Measurements from ENCODE around the gene EML5. TPM values are rescaled to one million over a fixed set of nuclear protein-coding genes. Genes with fewer than 3 reads are reported as not detected.
A peak's percentile ranks its signal among the peaks of the same experiment; 100 is the strongest.
"Not testable (repeated sequence)": the region's sequence is repeated elsewhere in the genome, so short reads cannot be mapped to it uniquely, and the experiment has no call there.

The EML5 gene
- not detected in 2 replicates for total RNA-seq (2014; rRNA removed; shearing (Covaris generic))

DNA sequence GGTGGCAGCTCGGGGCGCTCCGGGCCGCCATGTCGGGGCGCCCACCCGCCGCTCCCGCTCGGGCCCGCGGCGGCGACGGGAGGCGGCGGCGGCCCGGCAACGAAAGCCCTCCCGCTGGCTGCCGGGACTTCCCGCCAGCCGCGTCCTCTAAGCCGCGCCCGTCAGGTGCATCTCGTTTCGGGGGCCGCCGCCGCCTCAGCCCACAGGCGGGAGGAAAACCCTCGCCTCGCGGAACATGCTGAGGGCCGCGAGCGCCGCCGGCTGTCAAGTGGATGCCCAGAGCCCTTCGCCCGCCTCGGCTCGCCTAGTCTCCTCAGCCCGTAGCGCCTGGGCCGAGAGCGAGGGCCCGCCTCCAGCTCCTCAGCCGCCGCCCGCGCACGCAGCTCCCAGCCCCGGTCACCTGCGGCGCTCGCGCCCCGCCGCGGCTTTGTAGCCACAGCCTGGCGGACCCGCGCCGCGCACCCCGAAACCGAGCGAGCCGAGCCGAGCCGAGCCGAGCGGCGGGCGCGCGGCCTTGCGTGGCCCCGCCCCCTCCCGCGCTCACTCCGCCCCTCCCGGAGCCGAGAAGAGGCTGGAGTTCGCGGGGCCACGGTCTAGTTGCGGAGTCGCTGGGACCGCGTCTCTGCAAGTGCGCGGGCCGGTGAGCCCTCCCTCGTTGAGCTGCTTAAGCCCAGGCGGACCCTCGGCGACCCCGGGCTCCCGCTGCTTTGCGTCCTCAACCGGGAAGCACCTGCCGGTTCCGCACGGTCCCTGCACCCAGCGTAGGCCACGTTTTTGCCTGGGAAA is at the start of gene EML5:
Gene EML5 (minus strand): TSS at position 481 of the 786 bp plus-strand sequence. CDS start 450 bp downstream, at position 31.
- in situ Hi-C loops (cut with HindIII; ENCODE audit: low sequenced_read_pairs) = no loop called here
- DNase-seq (ENCODE audit: low spot score) = peak; percentile 88

DNA sequence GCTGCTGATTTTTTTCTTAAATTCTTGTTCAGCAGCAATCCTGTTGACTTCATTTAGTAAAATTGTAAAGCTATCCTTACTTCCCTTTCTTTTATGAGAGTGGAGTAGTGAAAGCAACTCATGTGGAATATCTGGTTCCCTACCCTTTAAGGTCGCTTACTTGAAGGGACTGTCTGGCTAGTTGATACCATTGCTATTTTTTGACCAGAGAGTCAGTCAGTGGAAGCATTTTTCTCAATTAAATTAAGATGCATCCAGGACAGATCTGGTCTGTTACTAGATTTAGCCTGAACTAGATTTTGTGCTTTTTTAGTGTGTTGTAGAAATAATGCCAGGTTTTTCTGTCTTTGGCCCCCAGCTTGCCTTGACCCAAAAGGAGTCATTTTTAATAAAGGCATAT is 49.7 kb upstream of the EML5 start:
- in situ Hi-C loops (cut with HindIII; ENCODE audit: low sequenced_read_pairs) = no loop called here
- DNase-seq (ENCODE audit: low spot score) = no peak

DNA sequence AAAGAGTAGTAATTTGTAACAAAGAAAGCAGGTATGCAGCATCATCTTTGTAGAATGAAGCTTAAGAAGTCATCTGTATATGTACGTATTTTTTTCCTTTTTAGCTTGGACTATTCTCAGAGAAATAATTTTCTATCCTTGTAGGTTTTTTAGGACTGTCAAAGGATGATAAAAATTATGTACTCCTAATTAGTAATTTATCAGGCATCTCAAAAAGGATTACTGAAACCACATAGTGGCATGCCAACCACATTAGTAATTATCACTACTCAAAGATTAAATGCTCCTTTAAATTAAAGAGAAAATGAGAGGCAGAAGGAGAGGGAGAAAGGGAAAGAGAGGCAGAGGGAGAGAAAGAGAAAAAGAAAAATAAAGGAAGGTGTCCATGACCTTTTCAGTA is 49.0 kb upstream of the EML5 start:
- DNase-seq (ENCODE audit: low spot score) = no peak
- in situ Hi-C loops (cut with HindIII; ENCODE audit: low sequenced_read_pairs) = no loop called here

DNA sequence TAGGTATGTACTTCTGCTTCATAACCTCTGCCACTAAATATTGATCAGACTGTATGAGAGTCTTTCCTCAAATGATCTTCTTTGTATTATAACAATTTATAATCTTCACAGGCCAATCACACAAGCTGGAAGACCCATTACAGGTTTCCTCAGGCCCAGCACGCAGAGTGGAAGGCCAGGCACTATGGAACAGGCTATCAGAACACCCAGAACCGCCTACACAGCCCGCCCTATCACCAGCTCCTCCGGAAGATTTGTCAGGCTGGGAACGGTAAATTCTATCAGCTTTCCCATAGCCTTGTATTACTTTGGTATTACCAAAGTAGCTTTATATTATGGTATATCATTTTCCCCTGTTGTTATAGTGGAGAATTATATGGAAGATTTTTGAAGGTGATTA is 48.2 kb upstream of the EML5 start:
- in situ Hi-C loops (cut with HindIII; ENCODE audit: low sequenced_read_pairs) = no loop called here
- no peak for DNase-seq (ENCODE audit: low spot score)

DNA sequence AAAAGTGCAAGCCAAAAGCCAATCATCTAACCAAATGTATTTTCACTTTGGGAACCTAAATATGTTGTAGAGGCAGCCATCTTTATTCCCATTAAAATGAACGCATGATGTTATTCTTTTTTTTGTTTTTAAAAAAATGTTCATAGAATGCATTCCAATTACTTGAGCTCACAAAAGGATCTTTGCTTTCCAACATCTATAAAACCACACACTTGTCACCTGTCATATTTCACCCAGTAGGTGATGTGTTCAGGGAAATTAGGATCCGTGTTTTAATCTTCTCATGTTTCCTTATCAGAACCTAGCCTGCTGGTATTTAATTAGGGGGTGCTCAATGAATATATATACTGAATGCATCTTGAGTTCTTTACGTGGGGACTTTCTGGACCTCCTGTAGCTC is 45.3 kb upstream of the EML5 start:
- no peak for DNase-seq (ENCODE audit: low spot score)
- in situ Hi-C loops (cut with HindIII; ENCODE audit: low sequenced_read_pairs) = no loop called here

DNA sequence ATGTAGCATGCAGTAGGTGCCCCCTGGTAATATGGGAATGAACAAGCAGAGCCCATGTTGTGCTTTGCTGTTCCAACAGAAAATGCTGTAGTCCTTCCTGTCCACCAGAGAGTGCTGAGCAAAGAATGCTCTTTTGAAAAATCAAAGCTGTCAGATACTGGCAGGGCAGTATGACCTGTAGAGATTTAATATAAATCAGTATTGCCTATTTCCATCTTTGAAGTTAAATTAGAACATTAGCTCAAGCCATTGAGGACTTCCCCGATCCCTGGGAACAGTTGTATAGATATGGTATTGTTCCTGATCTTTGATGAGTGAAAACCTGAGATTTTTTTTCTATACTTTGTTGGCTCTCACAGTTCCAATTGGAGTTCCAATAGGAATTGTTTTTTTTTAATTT is 44.7 kb upstream of the EML5 start:
- no peak for DNase-seq (ENCODE audit: low spot score)
- in situ Hi-C loops (cut with HindIII; ENCODE audit: low sequenced_read_pairs) = no loop called here

DNA sequence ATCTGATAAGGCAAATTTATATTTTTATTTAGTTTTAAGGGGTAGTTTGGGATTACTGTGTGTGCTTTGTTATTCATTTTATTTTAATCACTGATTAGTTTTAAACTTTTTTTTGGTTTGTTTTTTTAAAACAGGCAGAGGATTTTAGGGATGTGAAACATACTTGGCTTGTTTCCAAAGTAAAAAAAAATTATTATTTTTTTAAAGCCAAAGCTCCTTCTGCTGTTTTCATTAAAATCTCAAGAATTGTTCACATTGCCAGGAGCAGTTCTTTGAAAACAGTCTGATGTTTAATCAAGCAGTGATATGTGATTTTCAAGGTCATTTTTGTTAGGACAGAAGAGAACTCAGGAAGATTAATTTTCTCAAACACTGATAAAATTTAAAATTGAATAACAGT is 42.9 kb upstream of the EML5 start:
- in situ Hi-C loops (cut with HindIII; ENCODE audit: low sequenced_read_pairs) = no loop called here

DNA sequence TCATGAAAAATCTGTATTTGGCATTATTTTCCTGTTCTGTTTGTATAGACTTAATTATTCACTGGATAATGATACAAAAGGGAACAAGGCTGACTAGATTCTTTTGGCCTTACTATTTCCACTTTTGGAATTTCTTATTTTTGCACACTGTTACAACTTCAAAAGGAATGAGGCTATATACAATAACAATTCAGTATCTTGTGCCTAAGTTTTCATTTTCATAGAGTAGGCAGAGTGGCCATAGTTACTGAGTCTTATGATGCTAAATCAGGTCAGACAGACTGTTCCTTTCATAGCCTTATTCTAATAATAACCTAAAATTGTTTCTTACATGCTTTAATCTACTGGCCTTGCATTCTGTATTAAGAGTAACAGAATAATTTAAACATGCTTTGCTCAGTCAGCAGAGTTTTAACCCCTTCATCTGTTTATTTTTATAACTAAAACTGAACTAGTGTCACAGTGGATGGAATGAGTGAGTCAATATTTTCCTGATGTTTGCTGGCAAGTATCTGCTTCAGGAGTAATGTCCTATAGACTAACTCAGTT is 42.2 kb upstream of the EML5 start:
- DNase-seq (ENCODE audit: low spot score) = peak; percentile 19
- in situ Hi-C loops (cut with HindIII; ENCODE audit: low sequenced_read_pairs) = no loop called here

More for the DNA sequence above, 42.9 kb upstream of the EML5 start:
- DNase-seq (ENCODE audit: low spot score) = no peak

DNA sequence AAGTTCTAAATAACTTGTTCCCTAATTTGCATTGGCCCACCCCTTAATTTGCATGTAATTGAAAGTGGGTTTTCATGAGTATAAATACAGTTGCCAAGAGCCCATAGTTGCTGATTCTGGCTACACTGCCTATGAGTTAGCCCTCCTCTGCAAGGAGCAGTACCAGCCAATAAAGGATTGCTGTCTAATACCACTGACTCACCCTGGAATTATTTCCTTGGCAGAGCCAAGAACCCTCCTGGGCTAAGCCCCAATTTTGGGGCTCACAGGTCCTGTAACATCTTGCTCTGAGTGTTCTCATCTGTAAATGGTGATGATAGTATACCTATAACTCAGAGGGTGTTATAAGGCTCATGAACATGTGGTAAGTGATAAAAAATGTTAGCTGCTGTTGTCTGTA is 38.5 kb upstream of the EML5 start:
- in situ Hi-C loops (cut with HindIII; ENCODE audit: low sequenced_read_pairs) = no loop called here
- no peak for DNase-seq (ENCODE audit: low spot score)

DNA sequence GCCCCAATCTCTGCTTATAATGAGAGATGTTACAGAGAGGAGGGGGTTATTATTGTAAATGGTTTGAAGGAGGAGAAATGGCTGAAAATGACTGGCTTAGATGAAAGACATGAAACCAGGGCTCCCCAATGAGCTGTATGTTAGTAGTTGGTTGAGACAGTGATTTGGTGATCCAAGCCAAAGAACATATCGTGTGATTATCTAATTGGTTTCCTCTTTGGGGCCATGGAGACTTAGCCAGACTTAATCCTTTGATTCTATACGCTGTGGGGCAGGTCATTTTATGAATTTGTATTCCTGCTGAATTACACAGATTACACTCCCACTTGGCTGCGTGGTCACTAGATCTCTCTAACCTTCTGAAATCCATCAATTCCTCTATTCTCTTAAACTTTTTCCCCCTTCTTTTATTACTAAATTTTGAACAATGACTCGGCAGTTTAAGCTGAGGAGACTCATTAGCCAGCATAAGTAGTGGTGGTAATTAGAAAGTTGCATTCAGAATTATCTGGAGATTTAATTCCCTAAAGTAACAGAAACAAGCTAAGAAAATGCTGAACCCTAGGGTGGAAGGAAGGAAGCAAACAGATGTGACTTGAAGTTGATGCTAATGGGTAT is 37.0 kb upstream of the EML5 start:
- in situ Hi-C loops (cut with HindIII; ENCODE audit: low sequenced_read_pairs) = no loop called here
- DNase-seq (ENCODE audit: low spot score) = no peak

DNA sequence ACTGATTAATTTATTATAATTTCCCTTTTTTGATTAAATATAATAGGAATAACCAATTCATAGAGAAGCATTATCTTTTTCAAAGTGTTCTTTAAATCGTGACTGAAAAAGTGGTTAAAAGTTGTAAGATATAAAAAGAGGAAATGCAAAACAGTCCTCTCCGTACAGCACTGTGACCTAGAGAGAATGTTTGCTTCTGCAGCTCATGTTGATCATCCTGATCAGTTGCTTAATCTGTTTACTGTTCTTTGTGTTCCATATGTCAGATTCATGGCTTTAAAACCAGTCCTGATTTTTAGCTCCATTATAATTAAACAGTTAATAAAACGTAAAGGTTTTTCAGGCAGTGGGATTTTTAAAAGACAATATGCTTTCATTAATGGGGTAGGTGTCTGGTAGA is 36.4 kb upstream of the EML5 start:
- no peak for DNase-seq (ENCODE audit: low spot score)
- in situ Hi-C loops (cut with HindIII; ENCODE audit: low sequenced_read_pairs) = no loop called here

DNA sequence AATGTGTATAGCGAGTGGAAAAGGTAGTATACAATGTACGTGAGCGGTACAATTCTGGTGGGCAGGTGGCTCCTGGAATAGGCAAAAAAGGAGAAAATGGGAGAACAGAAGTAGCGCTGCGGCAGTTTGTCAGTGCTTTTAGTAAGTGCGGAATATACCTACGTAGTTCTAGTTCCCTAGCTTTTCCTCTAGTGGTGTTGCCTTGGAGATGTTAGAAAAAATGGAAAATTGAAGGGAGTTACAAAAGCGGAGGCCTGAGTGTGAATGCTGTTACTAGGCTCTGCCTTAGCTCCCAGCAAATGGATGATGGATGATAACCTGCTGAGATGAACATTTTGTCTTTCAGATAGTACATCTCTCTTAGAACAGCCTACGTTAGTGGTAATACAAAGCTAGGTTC is 32.8 kb upstream of the EML5 start:
- DNase-seq (ENCODE audit: low spot score) = no peak
- in situ Hi-C loops (cut with HindIII; ENCODE audit: low sequenced_read_pairs) = no loop called here

DNA sequence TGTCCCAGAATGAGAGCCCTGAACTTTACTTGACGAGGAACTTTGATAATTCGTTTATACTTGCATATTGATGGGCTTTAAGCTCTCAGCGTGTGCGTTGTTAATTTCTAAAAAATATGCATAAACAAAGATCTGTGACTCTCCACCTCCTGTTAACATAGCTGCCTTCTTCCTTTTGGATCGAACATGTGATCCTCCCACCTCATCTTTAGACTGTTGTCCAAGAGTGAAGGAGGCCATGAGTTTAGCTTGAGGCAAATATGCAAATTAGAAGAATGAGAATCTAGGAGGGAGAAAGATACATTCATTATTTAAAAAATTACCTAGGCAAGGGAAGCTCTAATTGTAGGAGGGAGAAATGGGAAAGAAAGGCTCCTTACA is 32.3 kb upstream of the EML5 start:
- peak; percentile 37 for DNase-seq (ENCODE audit: low spot score)
- in situ Hi-C loops (cut with HindIII; ENCODE audit: low sequenced_read_pairs) = no loop called here

DNA sequence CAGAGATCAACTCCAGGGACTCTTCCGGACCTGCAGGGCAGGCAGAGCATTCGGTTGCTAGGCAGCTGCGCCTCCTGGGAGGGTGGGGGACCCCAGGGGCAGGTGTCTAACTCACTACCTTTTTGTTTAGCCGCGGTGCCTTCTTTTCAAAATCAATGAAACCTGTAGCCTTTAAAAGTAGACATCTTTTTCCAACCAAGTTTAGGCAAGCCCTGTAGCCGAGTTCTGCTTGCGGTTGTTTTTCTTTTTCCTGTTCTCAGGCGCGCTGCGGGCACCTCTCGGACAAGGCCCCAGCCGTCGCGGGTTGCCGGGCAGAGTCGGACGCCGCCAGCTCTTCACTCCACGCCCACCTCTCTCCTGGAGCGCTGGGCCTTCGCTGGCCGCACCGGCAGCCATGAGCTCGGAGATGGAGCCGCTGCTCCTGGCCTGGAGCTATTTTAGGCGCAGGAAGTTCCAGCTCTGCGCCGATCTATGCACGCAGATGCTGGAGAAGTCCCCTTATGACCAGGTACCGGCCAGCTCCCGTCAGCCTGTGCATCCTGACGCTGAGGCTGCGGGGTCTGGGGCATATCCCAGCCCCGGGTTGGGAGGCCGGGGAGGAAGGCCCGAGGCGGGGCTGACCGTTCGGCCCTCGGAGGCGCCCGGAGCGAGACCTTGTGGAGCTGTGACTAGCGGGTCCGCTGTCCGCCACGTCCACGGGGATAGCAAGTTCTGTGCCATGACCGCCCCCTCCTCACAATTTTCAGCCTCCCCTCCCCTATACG is 31.7 kb upstream of the EML5 start, which contains the start of gene TTC8:
Gene TTC8 (plus strand): TSS at position 338 of the 764 bp plus-strand sequence. CDS start 57 bp downstream, at position 395.
- in situ Hi-C loops (cut with HindIII; ENCODE audit: low sequenced_read_pairs) = no loop called here
- DNase-seq (ENCODE audit: low spot score) = peak; percentile 91

DNA sequence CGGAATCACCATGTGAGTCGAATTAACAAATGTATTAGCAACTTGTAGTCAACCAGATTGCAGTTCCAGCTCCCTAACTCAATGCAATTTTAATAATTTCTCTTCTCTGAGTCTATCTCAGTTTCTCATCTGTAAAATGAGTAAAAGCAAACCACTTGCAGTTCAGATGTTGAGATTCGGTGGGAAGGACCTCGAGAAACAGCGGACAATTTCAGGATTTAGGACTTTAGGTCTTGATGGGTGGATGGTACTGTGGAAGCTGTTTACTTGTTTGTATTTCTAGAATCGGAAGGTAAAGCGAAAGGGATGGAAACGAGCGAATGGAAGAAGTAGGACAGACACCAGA is 31.2 kb upstream of the EML5 start:
- no peak for DNase-seq (ENCODE audit: low spot score)
- in situ Hi-C loops (cut with HindIII; ENCODE audit: low sequenced_read_pairs) = no loop called here

DNA sequence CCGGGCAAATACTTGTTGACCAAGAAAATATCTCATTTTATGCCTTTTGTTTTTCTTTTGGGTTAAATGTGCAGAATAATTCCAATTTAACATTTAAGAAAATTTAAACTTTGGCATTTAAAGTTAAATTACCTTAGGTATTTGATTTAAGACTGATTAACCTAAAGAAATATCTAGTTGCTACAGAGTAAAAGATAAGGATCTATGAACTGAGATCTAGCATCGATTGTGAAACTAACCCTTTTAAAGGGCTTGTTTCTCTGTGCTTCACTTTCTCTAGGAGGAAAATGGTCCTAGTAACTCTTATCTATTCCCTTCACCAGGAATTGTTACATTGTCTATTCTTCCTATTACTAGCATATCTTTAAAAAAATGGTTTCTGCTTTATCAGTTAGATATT is 29.1 kb upstream of the EML5 start:
- DNase-seq (ENCODE audit: low spot score) = no peak
- in situ Hi-C loops (cut with HindIII; ENCODE audit: low sequenced_read_pairs) = no loop called here

DNA sequence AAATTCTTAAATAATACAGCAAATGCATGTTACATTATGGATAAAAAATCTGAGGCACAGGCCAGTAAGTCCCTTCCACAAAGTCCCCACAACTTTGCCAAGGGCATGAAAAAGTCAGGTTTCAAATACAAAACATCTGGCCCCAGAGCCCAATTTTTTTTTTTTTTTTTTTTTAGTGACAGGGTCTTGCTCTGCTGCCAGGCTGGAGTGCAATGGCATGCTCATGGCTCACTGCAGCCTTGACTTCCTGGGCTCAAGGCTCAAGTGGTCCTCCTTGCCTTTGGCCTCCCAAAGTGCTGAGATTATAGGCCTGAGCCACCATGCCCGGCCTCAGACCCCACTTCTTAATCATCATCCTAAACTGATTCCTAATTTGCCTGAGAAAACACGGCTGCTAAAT is 28.6 kb upstream of the EML5 start:
- in situ Hi-C loops (cut with HindIII; ENCODE audit: low sequenced_read_pairs) = no loop called here

DNA sequence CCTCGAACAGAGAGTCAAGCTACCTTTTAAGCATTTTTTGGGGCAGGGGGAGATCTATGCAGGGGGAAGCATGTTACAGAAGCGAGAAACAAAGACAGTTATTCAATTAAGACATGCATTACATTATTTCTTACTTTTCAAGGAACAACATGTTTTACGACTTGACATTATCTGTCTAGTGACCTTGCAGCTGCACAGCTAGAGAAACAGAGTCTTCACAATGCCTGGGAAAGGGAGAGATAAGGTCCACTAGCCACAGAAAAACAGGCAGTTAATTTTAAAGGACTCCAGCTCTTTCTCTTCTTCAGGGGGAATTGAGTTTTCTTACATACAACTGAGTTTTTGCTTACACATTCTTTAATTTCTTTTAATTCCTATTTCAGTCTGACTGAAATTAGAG is 26.9 kb upstream of the EML5 start:
- DNase-seq (ENCODE audit: low spot score); in situ Hi-C loops (cut with HindIII; ENCODE audit: low sequenced_read_pairs): not testable (repeated sequence)

More for the DNA sequence above, 28.6 kb upstream of the EML5 start:
- DNase-seq (ENCODE audit: low spot score) = no peak

DNA sequence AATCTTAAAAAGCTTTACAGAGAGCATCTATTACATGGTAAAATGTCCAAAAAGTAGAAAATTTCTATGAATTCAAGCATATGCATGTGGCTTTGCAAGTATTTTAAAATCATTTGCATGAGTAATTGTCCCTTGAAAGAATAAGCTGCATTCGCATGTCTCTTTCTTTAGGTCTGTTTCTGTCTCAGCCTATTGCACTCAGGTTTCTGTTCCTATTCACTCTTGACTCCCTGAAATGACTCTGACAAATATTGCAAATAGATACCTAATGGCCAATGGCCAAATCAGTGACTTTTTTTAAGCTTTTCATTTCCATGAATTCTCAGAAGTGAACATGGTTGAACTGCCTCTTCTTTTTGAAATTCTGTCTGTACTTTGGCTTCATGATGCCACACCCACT is 25.3 kb upstream of the EML5 start:
- in situ Hi-C loops (cut with HindIII; ENCODE audit: low sequenced_read_pairs) = no loop called here
- no peak for DNase-seq (ENCODE audit: low spot score)

DNA sequence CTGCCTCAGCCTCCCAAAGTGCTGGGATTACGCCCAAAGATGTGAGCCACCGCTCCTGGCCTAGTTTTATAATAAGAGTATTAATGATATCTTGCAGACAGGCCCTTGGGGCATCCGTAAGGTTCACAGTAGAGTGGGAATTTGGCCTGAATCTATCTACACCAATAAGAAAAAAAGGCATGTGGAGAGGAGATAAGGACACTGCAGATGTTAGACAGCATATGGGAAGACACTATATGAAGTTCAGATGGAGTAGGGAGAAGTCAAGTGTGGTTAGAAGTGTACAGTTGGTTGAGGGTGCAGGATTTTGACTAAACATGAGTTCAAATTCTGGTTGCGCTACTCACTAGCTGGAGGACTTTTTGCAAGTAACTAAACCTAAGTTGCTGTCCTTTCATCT is 23.2 kb upstream of the EML5 start:
- DNase-seq (ENCODE audit: low spot score) = no peak
- in situ Hi-C loops (cut with HindIII; ENCODE audit: low sequenced_read_pairs) = no loop called here

Measured in G401 (cell line).